Stimulated activated CD8-positive, alpha-beta memory T cell treated with anti-CD3 and anti-CD28 coated beads, Interleukin-15, amount 100 ng/mL, for 1 hour (primary cell): ENCODE results near the gene ANKRD36C.
"Not testable (repeated sequence)": the region's sequence is repeated elsewhere in the genome, so short reads cannot be mapped to it uniquely, and the experiment has no call there.

Source experiments
- DNase-seq: peaks from one replicate; pipeline ENCODE4 v3.0.0-alpha.2; 2020; ENCODE audit warnings: low read depth

Gene ANKRD36C

GRCh38 chr2:95799147-95799889 is 192.3 kb downstream of the ANKRD36C start:
- DNase-seq = not testable (repeated sequence)

GRCh38 chr2:95796249-95797099 is 195.2 kb downstream of the ANKRD36C start:
- not testable (repeated sequence) for DNase-seq

GRCh38 chr2:95793970-95794369 is 197.7 kb downstream of the ANKRD36C start:
- DNase-seq = not testable (repeated sequence)

- not testable (repeated sequence) for DNase-seq
Measured at GRCh38 chr2:95790180-95790579, 201.4 kb downstream of the ANKRD36C start.

GRCh38 chr2:95789385-95789784 is 202.2 kb downstream of the ANKRD36C start:
- not testable (repeated sequence) for DNase-seq

GRCh38 chr2:95788642-95789041 is 203.0 kb downstream of the ANKRD36C start:
- DNase-seq = not testable (repeated sequence)
